Measurements from ENCODE around the gene ANO1. TPM values are rescaled to one million over a fixed set of nuclear protein-coding genes. Genes with fewer than 3 reads are reported as not detected.

The ANO1 gene
- total RNA-seq, 3 donors from 2014 or later (not counting 1 experiment from before 2014, with no cell fraction given) = not detected

- Mint-ChIP-seq H3K27ac (no peak overlapping the region), H3K36me3 (no peaks in the 10 kb centered on the region), H3K4me1 (no peaks in the 10 kb centered on the region), H3K27me3 (ENCODE audit: low read depth in 2 of 2) (peaks cover 11 to 18% of the 10 kb centered on the region in 2 donors), H3K9me3 (peaks cover 3 to 12% of the 10 kb centered on the region in 2 donors), H3K4me3 (no peak overlapping the region)
- no peak overlapping the region for H3K27ac ChIP-seq (ENCODE audit: low read length)
- H3K4me1 ChIP-seq (ENCODE audit: control insufficient read depth, insufficient read depth, low read length) = no peaks in the 10 kb centered on the region
- intact Hi-C loops (cut with micrococcal nuclease) = no loop called here
- H3K4me3 ChIP-seq (ENCODE audit: low read length) = no peak overlapping the region
- no peaks in the 10 kb centered on the region for H3K9me3 ChIP-seq (ENCODE audit: control insufficient read depth, insufficient read depth, low read length)
- DNase-seq = no peak
- 87% methylated on average over 8 of the region's 8 CpGs for WGBS (ENCODE audit: insufficient coverage)
- TF ChIP-seq CTCF (IDR thresholded peaks at IDR 0.05) = no peak
- ATAC-seq = no peak
- H3K27me3 ChIP-seq (ENCODE audit: control insufficient read depth, insufficient read depth, low read length) = no peaks in the 10 kb centered on the region
- H3K36me3 ChIP-seq (ENCODE audit: control insufficient read depth, insufficient read depth, low read length) = no peaks in the 10 kb centered on the region
Measured at GRCh38 chr11:70115778-70116177, 37.7 kb downstream of the ANO1 start.

DNA sequence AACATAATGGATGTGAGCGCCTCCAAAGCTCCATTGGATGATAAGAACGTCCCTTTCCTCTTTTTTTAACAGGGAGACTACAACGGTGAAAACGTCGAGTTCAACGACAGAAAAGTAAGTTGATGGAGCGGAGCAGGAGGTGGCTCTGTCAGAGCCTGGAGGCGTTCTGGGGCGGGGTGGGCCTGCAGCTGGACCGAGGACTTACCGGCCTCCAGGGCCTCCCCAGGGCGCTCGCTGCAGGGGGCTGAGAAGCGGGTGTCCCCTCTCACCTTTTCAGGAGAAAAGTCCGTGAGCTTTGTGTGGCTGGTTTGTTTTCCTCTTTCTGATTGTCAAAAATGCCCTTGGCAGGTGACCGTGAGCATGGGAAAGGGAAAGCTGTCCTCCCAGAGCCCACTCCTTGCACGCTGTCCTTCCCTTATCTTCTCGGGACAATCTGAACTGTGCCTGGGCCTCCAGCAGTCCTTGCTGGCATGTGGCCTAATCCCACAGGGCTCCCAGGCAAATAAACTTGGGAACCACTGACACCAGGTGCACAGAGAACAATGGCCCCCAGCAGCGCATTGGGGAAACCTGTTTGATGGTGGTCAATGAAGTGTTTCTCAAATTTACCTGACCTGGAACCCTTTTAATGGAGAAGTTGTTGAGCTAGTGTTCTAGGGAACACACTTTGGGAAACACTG lies 38.4 kb downstream of the ANO1 start:
- no peak overlapping the region for H3K4me3 Mint-ChIP-seq

DNA sequence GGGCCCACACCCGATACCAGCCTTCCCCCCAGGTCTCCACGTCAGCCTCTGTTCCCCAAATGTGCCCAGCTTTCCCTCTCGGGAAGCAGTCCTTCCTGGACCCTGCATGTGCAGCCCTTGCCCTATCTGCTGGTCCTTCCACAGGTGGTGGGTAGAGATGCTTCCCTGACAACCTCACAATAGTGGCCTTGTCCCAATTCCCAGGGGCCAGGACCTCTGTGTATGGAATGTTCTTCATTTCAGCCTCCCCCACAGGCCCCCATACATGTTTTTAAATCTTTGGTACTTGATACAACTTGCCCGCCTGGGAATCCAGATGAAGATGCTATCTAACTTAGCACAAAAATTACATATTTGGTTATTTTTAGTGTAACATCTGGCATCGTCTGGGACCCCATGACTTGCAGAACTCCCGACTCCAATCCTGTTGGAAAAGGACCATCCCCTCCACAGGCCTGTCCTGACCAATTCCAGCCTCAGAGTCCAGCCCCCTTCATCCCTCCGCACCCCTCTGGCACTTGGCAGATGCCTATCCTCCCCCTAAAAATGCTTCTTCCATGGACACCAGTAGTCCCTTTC lies 39.5 kb downstream of the ANO1 start:
- DNase-seq = no peak
- Mint-ChIP-seq H3K36me3 (no peaks in the 10 kb centered on the region), H3K4me3 (no peak overlapping the region), H3K27ac (no peak overlapping the region), H3K4me1 (no peaks in the 10 kb centered on the region), H3K27me3 (ENCODE audit: low read depth in 2 of 2) (peaks cover 0 to 18% of the 10 kb centered on the region in 2 donors), H3K9me3 (peaks cover 8 to 12% of the 10 kb centered on the region in 2 donors)
- TF ChIP-seq CTCF (IDR thresholded peaks at IDR 0.05) = no peak
- Histone ChIP-seq H3K27me3 (ENCODE audit: control insufficient read depth, insufficient read depth, low read length) (no peaks in the 10 kb centered on the region), H3K4me1 (ENCODE audit: control insufficient read depth, insufficient read depth, low read length) (no peaks in the 10 kb centered on the region), H3K36me3 (ENCODE audit: control insufficient read depth, insufficient read depth, low read length) (no peaks in the 10 kb centered on the region), H3K9me3 (ENCODE audit: control insufficient read depth, insufficient read depth, low read length) (no peaks in the 10 kb centered on the region), H3K4me3 (ENCODE audit: low read length) (no peak overlapping the region), H3K27ac (ENCODE audit: low read length) (no peak overlapping the region)
- WGBS (ENCODE audit: insufficient coverage) = 79% methylated on average over 6 of the region's 7 CpGs
- no peak for ATAC-seq
- intact Hi-C loops (cut with micrococcal nuclease) = no loop called here

More for the DNA sequence above, 38.4 kb downstream of the ANO1 start:
- Histone ChIP-seq H3K4me1 (ENCODE audit: control insufficient read depth, insufficient read depth, low read length) (no peaks in the 10 kb centered on the region), H3K27me3 (ENCODE audit: control insufficient read depth, insufficient read depth, low read length) (no peaks in the 10 kb centered on the region), H3K27ac (ENCODE audit: low read length) (no peak overlapping the region), H3K36me3 (ENCODE audit: control insufficient read depth, insufficient read depth, low read length) (no peaks in the 10 kb centered on the region), H3K9me3 (ENCODE audit: control insufficient read depth, insufficient read depth, low read length) (no peaks in the 10 kb centered on the region), H3K4me3 (ENCODE audit: low read length) (no peak overlapping the region)
- DNase-seq (no peak), ATAC-seq (no peak)
- no peak overlapping the region for H3K27ac Mint-ChIP-seq
- peaks cover 3 to 12% of the 10 kb centered on the region in 2 donors for H3K9me3 Mint-ChIP-seq
- 90% methylated on average over 19 of the region's 19 CpGs for WGBS (ENCODE audit: insufficient coverage)
- intact Hi-C loops (cut with micrococcal nuclease) = no loop called here
- H3K36me3 Mint-ChIP-seq = no peaks in the 10 kb centered on the region
- H3K27me3 Mint-ChIP-seq (ENCODE audit: low read depth in 2 of 2) = peaks cover 5 to 14% of the 10 kb centered on the region in 2 donors
- H3K4me1 Mint-ChIP-seq = no peaks in the 10 kb centered on the region
- no peak for TF ChIP-seq CTCF (IDR thresholded peaks at IDR 0.05)
